ENCODE data around the gene SHISA4.
A peak's percentile ranks its signal among the peaks of the same experiment; 100 is the strongest.

The SHISA4 gene

GRCh38 chr1:201881617-201882016 lies 7.1 kb upstream of the SHISA4 start:
- no peak for DNase-seq (ENCODE audit: low read depth in 1 of 2, low spot score in 1 of 2)

GRCh38 chr1:201882665-201883132 lies 6.0 kb upstream of the SHISA4 start:
- no peak for DNase-seq (ENCODE audit: low read depth in 1 of 2, low spot score in 1 of 2)

GRCh38 chr1:201883266-201883665 lies 5.4 kb upstream of the SHISA4 start:
- no peak for DNase-seq (ENCODE audit: low read depth in 1 of 2, low spot score in 1 of 2)

GRCh38 chr1:201883786-201884185 lies 4.9 kb upstream of the SHISA4 start:
- no peak for DNase-seq (ENCODE audit: low read depth in 1 of 2, low spot score in 1 of 2)

GRCh38 chr1:201884425-201884824 lies 4.3 kb upstream of the SHISA4 start:
- DNase-seq (ENCODE audit: low read depth in 1 of 2, low spot score in 1 of 2) = no peak

GRCh38 chr1:201885531-201886075 lies 3.1 kb upstream of the SHISA4 start:
- no peak for DNase-seq (ENCODE audit: low read depth in 1 of 2, low spot score in 1 of 2)

GRCh38 chr1:201886103-201886885 lies 2.4 kb upstream of the SHISA4 start:
- no peak for DNase-seq (ENCODE audit: low read depth in 1 of 2, low spot score in 1 of 2)

GRCh38 chr1:201887116-201887866 lies 1.4 kb upstream of the SHISA4 start:
- no peak for DNase-seq (ENCODE audit: low read depth in 1 of 2, low spot score in 1 of 2)

- DNase-seq (ENCODE audit: low read depth in 1 of 2, low spot score in 1 of 2) = no peak
These were observed 631 bp downstream of the SHISA4 start for GRCh38 chr1:201889090-201889968.

GRCh38 chr1:201890223-201890622 lies 1.5 kb downstream of the SHISA4 start:
- DNase-seq (ENCODE audit: low read depth in 1 of 2, low spot score in 1 of 2) = no peak

- no peak for DNase-seq (ENCODE audit: low read depth in 1 of 2, low spot score in 1 of 2)
These were observed 2.2 kb downstream of the SHISA4 start for GRCh38 chr1:201890806-201891450.

- no peak for DNase-seq (ENCODE audit: low read depth in 1 of 2, low spot score in 1 of 2)
These were observed 2.9 kb downstream of the SHISA4 start for GRCh38 chr1:201891451-201892045.

- DNase-seq (ENCODE audit: low read depth in 1 of 2, low spot score in 1 of 2) = no peak
These were observed 3.5 kb downstream of the SHISA4 start for GRCh38 chr1:201892211-201892610.

GRCh38 chr1:201893431-201893830 lies 4.7 kb downstream of the SHISA4 start:
- no peak for DNase-seq (ENCODE audit: low read depth in 1 of 2, low spot score in 1 of 2)

GRCh38 chr1:201894343-201895119 lies 5.8 kb downstream of the SHISA4 start:
- no peak for DNase-seq (ENCODE audit: low read depth in 1 of 2, low spot score in 1 of 2)

GRCh38 chr1:201895120-201895665 lies 6.5 kb downstream of the SHISA4 start:
- no peak for DNase-seq (ENCODE audit: low read depth in 1 of 2, low spot score in 1 of 2)

GRCh38 chr1:201895913-201896807 lies 7.5 kb downstream of the SHISA4 start:
- peak; percentile 60 to 67 for DNase-seq (ENCODE audit: low read depth in 1 of 2, low spot score in 1 of 2)

GRCh38 chr1:201896951-201897391 lies 8.3 kb downstream of the SHISA4 start:
- DNase-seq (ENCODE audit: low read depth in 1 of 2, low spot score in 1 of 2) = no peak
